ENCODE measurements around the gene CYP4X1.
"Not testable (repeated sequence)": the region's sequence is repeated elsewhere in the genome, so short reads cannot be mapped to it uniquely, and the experiment has no call there.

Gene CYP4X1

GRCh38 chr1:47069080-47069479 lies 45.6 kb downstream of the CYP4X1 start:
- not testable (repeated sequence) for DNase-seq (ENCODE audit: low spot score)

DNA sequence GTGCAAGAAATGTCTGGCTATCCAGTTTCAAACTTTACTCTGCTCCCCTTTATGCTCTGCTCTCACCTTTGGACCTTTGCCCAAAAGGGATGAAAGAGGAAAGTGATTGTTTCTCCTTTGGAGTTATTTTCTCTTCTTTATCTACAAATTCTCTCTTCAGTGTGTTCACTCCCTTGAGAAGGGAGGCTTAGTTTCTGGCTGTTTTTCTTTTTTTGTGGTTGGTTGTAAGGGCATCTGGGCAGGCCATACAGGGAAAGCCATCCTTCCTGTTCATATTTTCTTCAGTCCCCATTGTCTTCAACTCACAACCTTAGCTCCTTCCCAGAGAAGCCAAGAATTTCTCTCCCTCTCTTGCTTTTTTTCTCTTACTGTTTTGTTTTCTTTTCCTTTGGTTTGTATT lies 46.0 kb downstream of the CYP4X1 start:
- not testable (repeated sequence) for DNase-seq (ENCODE audit: low spot score)

GRCh38 chr1:47089356-47089755 lies 65.9 kb downstream of the CYP4X1 start:
- not testable (repeated sequence) for DNase-seq (ENCODE audit: low spot score)

DNA sequence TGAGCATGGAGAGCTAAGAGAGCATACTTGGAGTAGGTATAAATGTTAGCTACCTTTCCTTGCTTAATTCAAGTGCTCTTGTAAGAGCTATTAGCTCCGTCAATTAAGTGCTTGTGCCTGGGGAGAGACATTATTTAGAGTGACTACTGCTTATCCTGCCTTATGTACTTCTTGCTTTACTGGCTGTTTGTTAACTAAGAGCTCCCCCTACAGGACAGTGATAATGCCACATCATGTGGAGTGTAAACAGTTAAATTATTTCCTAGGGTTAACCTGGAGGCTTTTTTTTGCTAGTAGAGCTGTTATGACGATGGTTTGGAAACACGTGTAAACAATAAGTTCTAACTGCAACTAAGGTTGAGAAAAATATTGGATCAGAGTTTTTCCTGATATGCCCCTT lies 68.0 kb downstream of the CYP4X1 start:
- not testable (repeated sequence) for DNase-seq (ENCODE audit: low spot score)

Small RNAs within 50 kb of the gene (small RNA-seq; reads per million reads assigned to genes)
- gene CYP4A27P (0 reads per million in 2 experiments), gene CYP4A43P (0 reads per million in 2 experiments), gene CYP4A44P (0 reads per million in 2 experiments)

Measured in SK-N-DZ (cell line).